Inferior parietal cortex (tissue), 1 donor: ENCODE results near the gene POP4.
"Not testable (repeated sequence)": the region's sequence is repeated elsewhere in the genome, so short reads cannot be mapped to it uniquely, and the experiment has no call there.

Source experiments
- DNase-seq: peaks from one replicate; pipeline ENCODE4 v3.0.0-alpha.2; 2016; ENCODE audit errors: extremely low spot score

Gene POP4

GRCh38 chr19:29610574-29611271 is 4.6 kb downstream of the POP4 start:
- DNase-seq, result peak; percentile 91

GRCh38 chr19:29612121-29612520 is 6.0 kb downstream of the POP4 start:
- no peak for DNase-seq

GRCh38 chr19:29612801-29613595 is 6.9 kb downstream of the POP4 start:
- no peak for DNase-seq

DNA sequence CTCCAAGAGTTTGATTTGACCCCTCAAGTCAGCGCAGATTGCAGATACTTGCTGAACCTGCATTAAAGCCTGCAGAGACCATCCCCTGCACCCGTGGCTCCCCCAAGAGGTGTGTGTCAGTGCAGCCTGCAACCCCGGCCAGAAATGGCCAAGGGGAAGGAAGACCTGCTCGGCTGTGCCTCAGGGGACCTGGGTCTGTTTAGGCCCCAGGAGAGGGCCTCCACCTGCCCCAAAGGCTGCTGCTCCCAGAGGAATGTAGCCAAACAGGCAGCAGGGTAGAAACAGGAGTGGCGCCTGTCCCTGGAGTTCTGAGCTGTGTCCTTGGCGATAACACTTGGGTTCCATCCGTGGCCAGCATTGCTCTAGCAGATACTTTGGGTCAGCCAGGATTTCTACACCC is 8.0 kb downstream of the POP4 start:
- DNase-seq, result no peak

- no peak for DNase-seq
Measured at GRCh38 chr19:29614780-29615179, 8.7 kb downstream of the POP4 start.

GRCh38 chr19:29615891-29616425 is 9.9 kb downstream of the POP4 start:
- DNase-seq, result no peak

GRCh38 chr19:29616541-29616940 is 10.5 kb downstream of the POP4 start:
- DNase-seq, result no peak

DNA sequence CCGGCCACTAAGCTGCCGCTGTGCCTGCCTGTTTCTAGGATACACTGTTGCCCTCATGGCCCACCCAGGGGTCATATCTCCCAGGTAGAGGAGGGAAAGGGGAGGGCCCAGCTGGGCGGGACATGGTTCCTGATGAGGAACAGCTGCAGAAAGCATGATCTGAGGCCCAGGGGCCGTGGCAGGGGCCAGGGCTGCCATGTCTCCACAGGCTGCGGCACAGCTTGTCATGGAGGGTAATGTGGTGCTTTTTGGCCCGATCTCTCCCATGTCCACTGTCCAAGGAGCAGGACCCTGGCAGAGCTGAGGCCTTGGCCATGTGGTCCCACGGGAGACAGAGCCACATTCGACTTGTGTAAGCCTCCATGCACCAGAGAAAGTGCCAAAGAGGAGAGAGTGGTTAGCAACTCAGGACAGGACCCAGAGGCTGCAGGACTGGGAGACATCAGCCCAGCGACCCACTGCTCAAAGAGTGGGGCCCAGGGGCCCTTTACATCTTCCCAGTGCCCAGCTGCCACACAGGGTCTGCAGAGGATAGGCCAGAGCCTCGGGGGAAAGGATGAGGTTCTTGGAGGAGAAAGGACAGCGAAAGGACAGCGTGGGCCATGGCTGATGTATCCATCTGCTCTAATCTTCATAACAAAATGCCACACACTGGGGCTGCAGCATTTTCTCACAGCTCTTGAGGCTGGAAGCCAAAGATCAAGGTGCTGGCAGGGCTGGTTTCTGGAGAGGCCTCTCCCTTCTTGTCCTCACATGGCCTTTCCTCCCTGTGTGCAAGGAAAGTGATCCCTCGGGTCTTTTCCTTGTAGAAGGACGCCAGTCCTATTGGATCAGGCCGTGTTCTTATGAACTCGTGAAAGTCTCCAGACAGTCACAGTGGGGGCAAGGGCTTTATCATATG is 11.5 kb downstream of the POP4 start:
- DNase-seq, result no peak

GRCh38 chr19:29618434-29618833 is 12.4 kb downstream of the POP4 start:
- DNase-seq, result no peak

DNA sequence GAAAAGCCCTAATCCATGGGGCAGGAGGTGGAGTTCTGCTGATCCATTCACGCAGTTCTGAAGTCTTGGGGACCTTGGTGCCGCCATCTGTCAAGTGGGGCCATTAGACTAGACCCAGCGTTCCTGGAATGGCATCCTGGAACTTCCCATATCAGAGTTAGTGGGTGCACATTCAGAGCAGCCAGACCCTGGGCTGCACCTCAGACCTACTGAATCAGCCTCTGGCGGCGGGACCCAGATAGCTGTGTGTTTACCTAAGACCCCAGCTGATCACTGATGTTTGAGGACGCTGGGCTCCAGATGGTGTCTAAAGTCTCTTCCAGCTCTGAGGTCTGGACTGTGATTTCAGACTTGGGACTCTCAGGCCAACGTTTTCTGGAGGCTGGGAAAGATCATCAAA is 12.8 kb downstream of the POP4 start:
- DNase-seq, result no peak

- DNase-seq, result no peak
Measured at GRCh38 chr19:29620931-29621351, 14.9 kb downstream of the POP4 start.

- DNase-seq, result no peak
Measured at GRCh38 chr19:29622166-29623070, 16.3 kb downstream of the POP4 start.

GRCh38 chr19:29623726-29624488 is 17.8 kb downstream of the POP4 start:
- no peak for DNase-seq

GRCh38 chr19:29624489-29625185 is 18.6 kb downstream of the POP4 start:
- DNase-seq, result no peak

- DNase-seq, result no peak
Measured at GRCh38 chr19:29625186-29625651, 19.1 kb downstream of the POP4 start.

- no peak for DNase-seq
Measured at GRCh38 chr19:29626386-29626785, 20.3 kb downstream of the POP4 start.

GRCh38 chr19:29626832-29627231 is 20.7 kb downstream of the POP4 start:
- DNase-seq, result not testable (repeated sequence)

DNA sequence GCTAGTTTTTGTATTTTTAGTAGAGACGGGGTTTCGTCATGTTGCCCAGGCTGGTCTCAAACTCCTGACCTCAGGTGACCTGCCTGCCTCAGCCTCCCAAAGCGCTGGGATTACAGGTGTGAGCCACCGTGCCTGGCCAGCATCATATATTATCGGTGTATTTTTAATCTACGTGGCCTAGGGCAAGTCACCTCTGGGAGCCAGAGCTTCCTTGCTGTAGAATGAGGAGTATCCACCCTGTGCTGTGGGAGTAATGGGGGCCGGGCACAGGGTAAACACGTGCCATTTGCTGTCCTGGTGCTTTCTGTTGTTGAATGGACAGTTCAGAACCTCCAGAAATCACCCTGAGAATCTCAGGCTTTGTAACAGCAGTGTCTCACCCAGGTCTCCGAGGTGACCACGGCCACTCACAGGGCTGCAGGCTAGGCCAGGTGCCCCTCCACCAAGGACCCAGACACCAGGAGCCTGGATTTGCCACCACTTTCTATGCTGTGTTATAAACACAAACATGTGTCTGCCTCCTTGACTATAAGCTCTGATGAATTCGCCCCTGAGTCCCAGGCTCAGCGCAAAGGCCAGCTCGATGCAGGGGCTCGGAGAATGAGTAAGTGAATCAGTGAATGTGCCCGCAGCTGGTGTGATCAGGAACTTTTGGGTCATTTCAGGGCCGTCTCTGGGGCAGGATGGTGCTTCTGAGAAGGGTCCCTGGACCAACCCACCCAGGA is 22.7 kb downstream of the POP4 start:
- no peak for DNase-seq
